Measurements from ENCODE around the gene PLK2.

DNA sequence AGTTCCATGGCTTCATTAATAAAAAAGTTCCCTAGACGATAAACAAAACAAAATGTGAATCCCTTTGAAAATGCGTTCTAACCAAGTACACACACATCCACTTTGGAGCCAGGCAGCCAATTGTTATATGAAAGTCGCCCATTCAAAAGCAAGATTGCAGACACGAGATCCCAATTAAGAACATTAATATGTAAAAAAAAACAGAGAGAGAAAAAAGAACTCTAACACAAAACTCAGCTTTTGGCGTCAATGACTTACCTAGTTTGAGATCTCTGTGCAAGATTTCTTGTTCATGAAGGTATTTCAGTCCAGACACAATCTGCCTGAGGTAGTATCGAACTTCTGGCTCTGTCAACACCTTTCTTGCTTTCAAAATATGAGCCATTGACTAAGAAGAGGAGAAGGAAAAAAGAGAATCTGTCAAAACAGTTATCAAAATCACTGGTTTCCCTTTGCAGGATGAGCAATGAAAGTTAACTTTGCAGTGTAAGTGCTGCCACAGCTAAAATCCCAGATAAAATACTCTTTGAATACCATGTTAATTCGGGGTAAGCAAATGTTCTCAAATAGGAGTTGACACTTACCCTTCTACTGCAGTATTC, 1.6 kb downstream of the PLK2 start:
- TF ChIP-seq POLR2A (IDR thresholded peaks at IDR 0.05) (no peak), CTCF (IDR thresholded peaks at IDR 0.05) (no peak)
